CD8-positive, alpha-beta memory T cell (primary cell): ENCODE results near the gene NAV2. TPM values are rescaled to one million over a fixed set of nuclear protein-coding genes. Genes with fewer than 3 reads are reported as not detected.
"Not testable (repeated sequence)": the region's sequence is repeated elsewhere in the genome, so short reads cannot be mapped to it uniquely, and the experiment has no call there.

Experiments
- CTCF ChIA-PET: fragments of 350-600 bp; sonication (Branson Sonifier 250); formaldehyde crosslinking; loops from one replicate; lab custom pipeline; 2021; ENCODE audit warnings: antibody characterized with exemption; lab: Charles Lee
- POLR2A ChIA-PET: fragments of 350-600 bp; sonication (Branson Sonifier 250); formaldehyde crosslinking; loops from one replicate; lab custom pipeline; 2021; ENCODE audit warnings: antibody characterized with exemption; lab: Charles Lee
- DNase-seq, 5 donors: peaks; one replicate each; pipeline versions ENCODE4 v3.0.0 to v3.0.0-alpha.2; 2020 to 2022; ENCODE audit warnings: mixed read lengths in 1 of 5
- H3K27ac ChIP-seq: one replicate; pipeline ENCODE4 v1.7.0; 2013; ENCODE audit warnings: low read depth, mild to moderate bottlenecking, low read length, moderate library complexity
- H3K27me3 ChIP-seq: 2 replicates; pipeline ENCODE4 v1.7.0; 2013; ENCODE audit warnings: low read length, mild to moderate bottlenecking; ENCODE audit not compliant: insufficient read depth, poor library complexity, severe bottlenecking
- H3K36me3 ChIP-seq: 2 replicates; pipeline ENCODE4 v1.7.0; 2013; ENCODE audit warnings: mild to moderate bottlenecking, low read length, moderate library complexity; ENCODE audit not compliant: insufficient read depth
- H3K4me1 ChIP-seq: 2 replicates; pipeline ENCODE4 v1.7.0; 2013; ENCODE audit warnings: mild to moderate bottlenecking, low read length, moderate library complexity; ENCODE audit not compliant: insufficient read depth
- H3K4me3 ChIP-seq: 2 replicates; pipeline ENCODE4 v1.7.0; 2013; ENCODE audit warnings: mild to moderate bottlenecking, low read length
- H3K9me3 ChIP-seq: 2 replicates; pipeline ENCODE4 v1.7.0; 2013; ENCODE audit warnings: mild to moderate bottlenecking, low read length
- H3K27ac Mint-ChIP-seq, 8 donors: one replicate each; pipeline ENCODE4 v1.8.0; 2020 to 2021; ENCODE audit warnings: mixed read lengths in 8 of 8, mild to moderate bottlenecking in 6 of 8, inconsistent platforms in 3 of 8, moderate library complexity in 3 of 8
- H3K27me3 Mint-ChIP-seq, 2 donors: one replicate each; pipeline ENCODE4 v1.8.0; 2020 to 2021; ENCODE audit warnings: mixed read lengths in 2 of 2, mild to moderate bottlenecking in 1 of 2, moderate library complexity in 1 of 2
- H3K36me3 Mint-ChIP-seq, 3 donors: one replicate each; pipeline ENCODE4 v1.8.0; 2020 to 2021; ENCODE audit warnings: mixed read lengths in 3 of 3, inconsistent platforms in 1 of 3, mild to moderate bottlenecking in 1 of 3
- H3K4me1 Mint-ChIP-seq, 3 donors: one replicate each; pipeline ENCODE4 v1.8.0; 2020 to 2021; ENCODE audit warnings: mixed read lengths in 3 of 3, inconsistent platforms in 1 of 3, mild to moderate bottlenecking in 1 of 3
- H3K4me3 Mint-ChIP-seq, 7 donors: one replicate each; pipeline ENCODE4 v1.8.0; 2020 to 2021; ENCODE audit warnings: mixed read lengths in 7 of 7, mild to moderate bottlenecking in 6 of 7, moderate library complexity in 4 of 7, inconsistent platforms in 2 of 7
- H3K9me3 Mint-ChIP-seq, 5 donors: one replicate each; pipeline ENCODE4 v1.8.0; 2020 to 2022; ENCODE audit warnings: mixed read lengths in 5 of 5, mild to moderate bottlenecking in 3 of 5, moderate library complexity in 2 of 5, inconsistent platforms in 1 of 5
- polyA plus RNA-seq: library from polyadenylated mRNA; unstranded; fragments of 300-500 nt; fragmentation: Illumina TruSeq; gene quantifications from one replicate; pipeline ENCODE4 v1.2.3, GENCODE V29; 2021
- total RNA-seq, 2 experiments: library from RNA; stranded (reverse); gene quantifications; one replicate each; pipeline ENCODE4 v1.2.3, GENCODE V29; 2021

NAV2 gene
- total and polyA plus RNA-seq, 3 experiments from 2014 or later: 0.42 to 1.2 (median 1.1) TPM

DNA sequence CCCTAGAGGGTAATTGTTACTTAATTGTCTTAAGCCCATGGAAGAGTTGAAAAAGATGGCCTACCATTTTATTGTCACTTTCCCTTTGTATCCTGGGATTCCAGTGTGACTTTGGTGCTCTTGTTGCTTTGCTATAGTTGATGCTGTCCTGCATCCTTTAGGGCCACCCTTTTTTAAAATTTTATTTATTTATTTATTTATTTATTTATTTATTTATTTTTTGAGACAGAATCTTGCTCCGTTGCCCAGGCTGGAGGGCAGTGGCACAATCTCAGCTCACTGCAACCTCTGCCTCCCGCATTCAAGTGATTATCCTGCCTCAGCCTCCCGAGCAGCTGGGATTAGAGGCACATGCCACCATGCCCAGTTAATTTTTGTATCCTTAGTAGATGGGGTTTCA is 247.8 kb downstream of the NAV2 start:
- H3K4me3 Mint-ChIP-seq, H3K27me3 ChIP-seq, H3K27ac ChIP-seq, H3K36me3 ChIP-seq, POLR2A ChIA-PET, H3K27ac Mint-ChIP-seq, H3K4me1 ChIP-seq, H3K9me3 ChIP-seq, H3K36me3 Mint-ChIP-seq, DNase-seq, H3K4me3 ChIP-seq, H3K9me3 Mint-ChIP-seq: not testable (repeated sequence)
- Mint-ChIP-seq H3K27me3 (peaks cover 8 to 11% of the 10 kb centered on the region in 2 donors), H3K4me1 (peaks cover 13 to 18% (median 17%) of the 10 kb centered on the region in 3 donors)
- CTCF ChIA-PET: interaction anchor here (1.5 kb wide), 1 partner anchor 8 kb away, joined by 4 read pairs; no protein-coding TSS in a partner anchor

DNA sequence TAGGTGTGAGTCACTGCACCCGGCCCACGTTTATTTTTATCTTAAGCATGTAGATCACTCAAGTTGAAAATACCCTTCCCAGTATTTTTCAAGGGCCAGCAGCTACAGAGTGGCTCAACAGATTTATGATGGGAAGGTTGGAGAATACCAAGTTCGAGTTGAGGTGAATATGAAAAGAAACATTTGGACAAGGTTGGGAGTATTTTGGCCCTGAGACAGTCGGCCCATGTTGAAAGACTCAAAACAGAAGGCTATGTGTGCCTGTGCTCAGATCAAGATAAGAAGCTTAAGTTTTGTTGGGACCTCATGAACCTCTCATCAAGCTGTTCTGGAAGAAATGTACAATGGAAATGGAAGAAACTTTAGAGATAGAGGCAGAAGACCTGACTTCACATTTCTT is 248.6 kb downstream of the NAV2 start:
- POLR2A ChIA-PET: no interaction called here

DNA sequence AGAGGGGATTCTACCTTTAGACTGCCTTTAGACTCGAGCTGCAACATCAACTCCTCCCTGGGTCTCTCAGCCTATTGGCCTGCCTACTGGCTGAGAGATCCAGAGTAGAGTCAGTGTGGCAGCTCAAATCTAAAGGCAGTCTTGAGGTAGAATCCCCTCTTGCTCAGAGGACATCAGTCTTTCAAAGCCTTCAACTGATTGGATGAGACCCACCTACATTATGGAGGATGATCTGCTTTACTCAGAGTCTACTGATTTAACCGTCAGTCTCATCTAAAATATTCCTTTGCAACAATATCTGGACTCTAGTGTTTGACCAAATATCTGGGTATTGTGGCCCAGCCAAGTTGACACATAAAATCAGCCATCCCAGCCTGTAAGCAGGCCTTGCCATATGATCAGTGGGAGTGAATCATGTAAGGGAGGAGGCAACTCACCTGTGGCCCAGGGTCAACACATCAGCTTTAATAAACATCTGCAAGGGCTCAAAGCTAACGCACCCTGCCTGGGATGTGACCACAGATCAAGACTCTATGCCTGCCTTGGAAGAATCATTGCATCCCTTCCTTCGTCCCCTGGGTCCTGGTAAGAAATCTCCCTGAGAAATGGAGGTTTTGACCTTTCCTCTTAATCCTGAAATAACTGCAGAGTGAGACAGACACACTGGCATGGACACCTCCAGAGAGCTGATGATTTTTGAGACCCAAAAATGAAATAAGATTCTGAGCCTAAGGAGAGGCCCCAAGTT is 249.6 kb downstream of the NAV2 start:
- DNase-seq: no peak
- Histone ChIP-seq H3K9me3 (no peaks in the 10 kb centered on the region), H3K36me3 (no peaks in the 10 kb centered on the region), H3K4me3 (no peak overlapping the region), H3K4me1 (peaks cover 6% of the 10 kb centered on the region), H3K27me3 (no peaks in the 10 kb centered on the region), H3K27ac (no peak overlapping the region)
- H3K36me3 Mint-ChIP-seq: peaks cover 0 to 3% (median 0%) of the 10 kb centered on the region in 3 donors
- H3K27ac Mint-ChIP-seq: peak overlapping the region in 1 of 8 donors; percentile 3
- peaks cover 12 to 15% of the 10 kb centered on the region in 2 donors for H3K27me3 Mint-ChIP-seq
- CTCF ChIA-PET: no interaction called here
- POLR2A ChIA-PET: no interaction called here
- no peak overlapping the region for H3K4me3 Mint-ChIP-seq
- H3K9me3 Mint-ChIP-seq: no peaks in the 10 kb centered on the region
- H3K4me1 Mint-ChIP-seq: peaks cover 13 to 19% (median 17%) of the 10 kb centered on the region in 3 donors

More for the DNA sequence above, 248.6 kb downstream of the NAV2 start:
- Mint-ChIP-seq H3K9me3 (no peaks in the 10 kb centered on the region), H3K4me1 (peaks cover 13 to 19% (median 17%) of the 10 kb centered on the region in 3 donors), H3K36me3 (peaks cover 0 to 3% (median 0%) of the 10 kb centered on the region in 3 donors), H3K27ac (no peak overlapping the region), H3K27me3 (peaks cover 8% of the 10 kb centered on the region in 2 donors), H3K4me3 (no peak overlapping the region)
- CTCF ChIA-PET: interaction anchor here (1.5 kb wide), 1 partner anchor 9 kb away, joined by 4 read pairs; no protein-coding TSS in a partner anchor
- Histone ChIP-seq H3K36me3 (no peaks in the 10 kb centered on the region), H3K9me3 (no peaks in the 10 kb centered on the region), H3K27ac (no peak overlapping the region), H3K27me3 (no peaks in the 10 kb centered on the region), H3K4me1 (peaks cover 6% of the 10 kb centered on the region), H3K4me3 (no peak overlapping the region)
- DNase-seq: no peak

DNA sequence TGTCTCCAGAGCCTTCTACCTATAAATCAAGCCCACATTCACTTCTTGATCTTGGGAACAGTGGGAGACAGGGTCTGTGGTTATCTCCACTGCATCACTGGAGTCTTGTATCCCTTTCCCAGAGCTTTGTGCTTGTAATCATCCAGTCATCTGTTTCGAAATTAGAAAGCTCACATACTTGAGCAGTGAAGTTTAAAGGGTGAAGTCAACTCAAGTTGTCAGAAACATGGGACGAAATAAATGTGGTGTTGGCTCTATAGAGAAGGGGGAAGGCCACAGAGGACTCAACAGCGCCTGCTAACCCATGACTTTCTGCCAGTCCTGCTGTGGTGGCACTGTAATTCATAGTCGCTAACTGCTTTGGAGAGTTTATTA is 250.2 kb downstream of the NAV2 start:
- H3K27ac Mint-ChIP-seq: peak overlapping the region in 1 of 8 donors; percentile 3
- Histone ChIP-seq H3K9me3 (no peaks in the 10 kb centered on the region), H3K27me3 (no peaks in the 10 kb centered on the region), H3K36me3 (no peaks in the 10 kb centered on the region), H3K4me3 (no peak overlapping the region), H3K4me1 (peaks cover 6% of the 10 kb centered on the region), H3K27ac (no peak overlapping the region)
- H3K27me3 Mint-ChIP-seq: peaks cover 9 to 18% of the 10 kb centered on the region in 2 donors
- DNase-seq: no peak
- H3K4me1 Mint-ChIP-seq: peaks cover 13 to 19% (median 17%) of the 10 kb centered on the region in 3 donors
- POLR2A ChIA-PET: no interaction called here
- H3K36me3 Mint-ChIP-seq: peaks cover 0 to 3% (median 0%) of the 10 kb centered on the region in 3 donors
- H3K4me3 Mint-ChIP-seq: no peak overlapping the region
- no peaks in the 10 kb centered on the region for H3K9me3 Mint-ChIP-seq
- CTCF ChIA-PET: no interaction called here

DNA sequence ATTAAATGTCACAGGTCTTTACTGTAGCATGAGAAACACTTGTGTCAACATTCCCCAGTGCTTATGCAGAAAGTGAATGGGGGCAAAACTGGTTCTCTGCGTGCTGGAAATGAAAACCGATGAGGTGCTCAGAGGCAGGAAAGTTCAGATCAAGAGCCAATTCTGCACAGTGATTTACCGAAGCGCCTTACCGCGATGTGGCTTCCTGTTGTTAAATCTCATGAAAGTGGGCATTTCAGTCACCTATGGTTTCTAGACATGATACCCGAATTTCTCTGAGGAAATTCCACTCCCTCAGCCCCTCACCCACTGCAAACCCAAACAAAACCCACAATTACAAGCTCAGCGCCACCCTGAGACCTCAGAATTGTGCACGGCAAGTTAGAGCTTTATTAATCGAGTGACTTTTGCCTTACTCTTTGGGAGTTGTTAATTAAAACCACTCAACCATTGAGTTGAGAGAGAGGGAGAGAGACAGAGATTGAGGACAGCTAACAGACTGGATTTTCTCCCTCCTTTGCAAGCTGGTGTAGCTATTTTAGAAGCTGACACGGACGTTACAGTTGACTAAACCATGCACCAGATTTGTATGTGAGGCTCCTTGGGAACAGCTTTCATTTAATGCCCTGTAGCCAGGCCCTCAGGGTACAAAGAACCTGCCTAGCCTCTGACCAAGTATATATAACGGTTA is 251.2 kb downstream of the NAV2 start:
- CTCF ChIA-PET: no interaction called here

DNA sequence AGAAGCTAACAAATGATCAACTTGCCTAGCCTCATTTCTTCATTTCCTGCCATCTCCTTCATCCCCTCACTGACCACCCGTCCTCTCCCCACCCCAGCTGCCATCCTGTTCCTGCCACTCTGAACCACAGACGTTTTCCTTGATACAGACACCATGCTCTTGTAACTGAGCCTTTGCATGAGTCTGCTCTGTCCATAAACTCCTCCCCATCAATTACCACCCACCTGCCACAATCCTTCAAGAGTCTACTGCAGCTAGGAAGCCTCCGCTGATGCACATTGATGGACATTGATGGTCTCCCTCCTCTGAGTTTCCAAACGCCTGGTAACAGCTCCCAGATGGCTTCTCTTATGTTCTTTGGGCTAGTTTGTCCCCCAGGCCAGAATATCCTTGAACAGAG is 253.8 kb downstream of the NAV2 start:
- Mint-ChIP-seq H3K9me3 (no peaks in the 10 kb centered on the region), H3K27ac (no peak overlapping the region), H3K4me3 (no peak overlapping the region), H3K36me3 (peaks cover 0 to 3% (median 0%) of the 10 kb centered on the region in 3 donors), H3K27me3 (peaks cover 12 to 24% of the 10 kb centered on the region in 2 donors), H3K4me1 (peaks cover 36 to 43% (median 37%) of the 10 kb centered on the region in 3 donors)
- Histone ChIP-seq H3K27me3 (no peaks in the 10 kb centered on the region), H3K4me3 (no peak overlapping the region), H3K27ac (no peak overlapping the region), H3K36me3 (no peaks in the 10 kb centered on the region), H3K4me1 (peaks cover 6% of the 10 kb centered on the region), H3K9me3 (no peaks in the 10 kb centered on the region)
- ChIA-PET CTCF (no interaction called here), POLR2A (no interaction called here)
- no peak for DNase-seq

More for the DNA sequence above, 251.2 kb downstream of the NAV2 start:
- peaks cover 13 to 19% (median 17%) of the 10 kb centered on the region in 3 donors for H3K4me1 Mint-ChIP-seq
- no peaks in the 10 kb centered on the region for H3K9me3 Mint-ChIP-seq
- H3K36me3 ChIP-seq: no peaks in the 10 kb centered on the region
- no peak overlapping the region for H3K27ac ChIP-seq
- POLR2A ChIA-PET: no interaction called here
- no peaks in the 10 kb centered on the region for H3K9me3 ChIP-seq
- peak overlapping the region in 6 of 7 donors; percentile 52 to 79 (median 64) for H3K4me3 Mint-ChIP-seq
- DNase-seq: peak in 1 of 5 donors; percentile 37
- H3K4me1 ChIP-seq: peaks cover 6% of the 10 kb centered on the region
- no peak overlapping the region for H3K4me3 ChIP-seq
- peaks cover 12 to 19% of the 10 kb centered on the region in 2 donors for H3K27me3 Mint-ChIP-seq
- peaks cover 0 to 3% (median 0%) of the 10 kb centered on the region in 3 donors for H3K36me3 Mint-ChIP-seq
- peak overlapping the region in 2 of 8 donors; percentile 26 to 66 for H3K27ac Mint-ChIP-seq
- no peaks in the 10 kb centered on the region for H3K27me3 ChIP-seq

DNA sequence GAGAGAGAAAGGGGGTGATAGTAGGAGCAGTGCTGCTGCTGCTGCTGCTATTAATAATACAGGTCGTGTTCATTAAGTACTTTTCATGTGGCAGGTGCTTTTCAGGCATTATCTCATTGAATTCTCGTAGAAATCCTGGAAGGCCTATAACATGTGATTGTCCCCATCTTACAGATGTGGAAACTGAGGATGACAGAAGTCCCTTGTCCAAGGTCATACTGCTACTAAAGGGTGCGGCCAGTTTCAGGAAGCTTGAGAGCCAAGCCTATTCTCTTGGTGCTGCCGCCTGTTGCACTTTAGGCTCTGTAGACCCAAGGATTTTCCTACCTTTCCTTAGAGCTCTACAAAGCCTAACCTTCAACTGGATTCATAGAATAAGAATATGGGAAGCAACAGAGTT is 254.3 kb downstream of the NAV2 start:
- no peaks in the 10 kb centered on the region for H3K36me3 ChIP-seq
- Mint-ChIP-seq H3K4me3 (no peak overlapping the region), H3K4me1 (peaks cover 36 to 44% (median 39%) of the 10 kb centered on the region in 3 donors), H3K27ac (no peak overlapping the region), H3K9me3 (no peaks in the 10 kb centered on the region), H3K36me3 (peaks cover 0 to 3% (median 0%) of the 10 kb centered on the region in 3 donors), H3K27me3 (peaks cover 12 to 24% of the 10 kb centered on the region in 2 donors)
- ChIA-PET CTCF (no interaction called here), POLR2A (no interaction called here)
- H3K27me3 ChIP-seq: no peaks in the 10 kb centered on the region
- no peak overlapping the region for H3K4me3 ChIP-seq
- H3K9me3 ChIP-seq: no peaks in the 10 kb centered on the region
- peaks cover 6% of the 10 kb centered on the region for H3K4me1 ChIP-seq
- no peak overlapping the region for H3K27ac ChIP-seq
- DNase-seq: no peak

DNA sequence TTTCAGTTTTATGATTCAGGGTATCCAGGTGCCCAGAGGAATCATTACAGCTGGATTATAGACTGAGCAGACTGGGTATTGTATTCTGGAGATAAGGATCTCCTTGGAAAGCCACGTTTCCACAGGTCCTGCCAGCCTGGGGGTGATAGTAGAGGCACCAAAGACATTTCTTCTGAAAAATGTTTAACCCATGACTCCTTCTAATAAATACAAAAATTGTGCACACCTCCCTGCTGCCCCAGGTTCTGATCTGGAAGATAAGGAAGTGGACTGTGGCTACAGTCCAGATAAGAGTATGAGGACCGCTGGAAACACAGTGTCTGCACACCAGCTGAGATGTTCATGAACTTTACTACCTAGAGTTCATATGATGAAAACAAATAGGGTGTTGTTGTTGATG is 255.2 kb downstream of the NAV2 start:
- no peak for DNase-seq
- ChIA-PET CTCF (no interaction called here), POLR2A (no interaction called here)
- peaks cover 8 to 24% of the 10 kb centered on the region in 2 donors for H3K27me3 Mint-ChIP-seq
- no peaks in the 10 kb centered on the region for H3K9me3 Mint-ChIP-seq
- H3K4me1 Mint-ChIP-seq: peaks cover 36 to 44% (median 42%) of the 10 kb centered on the region in 3 donors
- no peaks in the 10 kb centered on the region for H3K36me3 ChIP-seq
- no peak overlapping the region for H3K4me3 ChIP-seq
- no peak overlapping the region for H3K27ac ChIP-seq
- H3K27ac Mint-ChIP-seq: no peak overlapping the region
- H3K4me3 Mint-ChIP-seq: no peak overlapping the region
- H3K4me1 ChIP-seq: peaks cover 6% of the 10 kb centered on the region
- no peaks in the 10 kb centered on the region for H3K9me3 ChIP-seq
- peaks cover 0 to 3% (median 0%) of the 10 kb centered on the region in 3 donors for H3K36me3 Mint-ChIP-seq
- no peaks in the 10 kb centered on the region for H3K27me3 ChIP-seq
